Neural crest cell (in vitro differentiated cells): ENCODE measurements around the gene ASB14. TPM values are rescaled to one million over a fixed set of nuclear protein-coding genes. Genes with fewer than 3 reads are reported as not detected.

Source experiments
- DNase-seq: peaks from one replicate; pipeline ENCODE4 v3.0.0; 2021; ENCODE audit warnings: low read depth, mixed read lengths, low spot score
- H3K27ac Mint-ChIP-seq: one replicate; pipeline ENCODE4 v1.8.0; 2021; ENCODE audit warnings: mild to moderate bottlenecking, mixed read lengths; ENCODE audit not compliant: unreplicated experiment
- H3K27me3 Mint-ChIP-seq: 2 replicates; pipeline ENCODE4 v1.8.0; 2021; ENCODE audit warnings: low read depth, mild to moderate bottlenecking, mixed read lengths
- H3K36me3 Mint-ChIP-seq: 2 replicates; pipeline ENCODE4 v1.8.0; 2021; ENCODE audit warnings: low read depth, mild to moderate bottlenecking, mixed read lengths
- H3K4me1 Mint-ChIP-seq: 2 replicates; pipeline ENCODE4 v1.8.0; 2021; ENCODE audit warnings: mixed read lengths
- H3K4me3 Mint-ChIP-seq: one replicate; pipeline ENCODE4 v1.8.0; 2021; ENCODE audit warnings: mild to moderate bottlenecking, mixed read lengths
- H3K9me3 Mint-ChIP-seq: 2 replicates; pipeline ENCODE4 v1.8.0; 2021; ENCODE audit warnings: mixed read lengths
- total RNA-seq: library from RNA; stranded (reverse); gene quantifications from 2 replicates; pipeline ENCODE4 v1.2.1, GENCODE V29; 2021
- TF ChIP-seq, protein P1 (sequence below): fragments of 200-600 bp; sonication (generic); conservative IDR thresholded peaks from 2 replicates; pipeline ENCODE4 v1.5.0; 2021; ENCODE audit warnings: antibody characterized with exemption, mild to moderate bottlenecking

Gene ASB14
- total RNA-seq, 1 donor from 2014 or later, result not detected

DNA sequence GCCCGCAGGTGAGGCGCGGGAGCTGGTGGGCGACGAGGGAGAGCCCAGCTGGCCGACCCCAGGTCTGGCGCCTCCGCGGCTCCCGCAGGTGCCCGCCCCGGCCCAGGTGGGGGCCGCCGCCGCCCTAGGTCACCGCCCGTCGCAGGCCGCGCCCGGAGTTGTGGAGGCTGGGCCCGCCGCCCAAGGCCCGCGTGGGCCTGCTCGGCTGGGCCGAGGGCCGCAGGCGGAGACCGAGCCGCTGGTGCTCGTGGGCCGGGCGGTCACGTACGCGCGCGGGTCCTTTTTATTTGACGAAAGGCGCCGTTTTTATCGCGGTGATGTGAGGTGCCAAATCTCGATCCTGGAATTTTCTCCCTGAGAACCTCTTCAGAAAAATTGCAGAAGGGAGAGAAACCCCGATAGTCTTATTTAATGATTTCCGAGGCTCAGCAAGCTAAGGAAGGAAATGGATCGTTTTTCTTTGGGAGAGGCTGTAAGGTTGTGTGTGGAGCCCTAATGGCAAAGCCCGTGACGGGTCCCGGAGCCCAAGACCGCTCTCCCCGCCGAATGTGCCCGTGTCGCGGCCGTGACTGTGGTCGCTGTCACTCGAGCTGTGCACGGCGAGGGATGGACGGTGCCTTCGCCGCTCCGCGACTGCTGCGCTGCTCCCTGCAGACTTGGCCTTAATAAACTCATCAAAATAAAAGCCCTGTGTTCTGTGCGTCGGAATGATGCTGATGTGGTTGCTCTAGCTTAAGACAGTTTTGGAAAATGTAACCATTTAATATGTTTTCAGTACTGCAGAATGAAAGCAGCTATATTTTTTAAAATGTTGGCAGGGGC lies 64.3 kb downstream of the ASB14 start:
- Mint-ChIP-seq H3K4me1 (peaks cover 29% of the 10 kb centered on the region), H3K36me3 (peaks cover 3% of the 10 kb centered on the region)
- TF ChIP-seq, protein P1, sequence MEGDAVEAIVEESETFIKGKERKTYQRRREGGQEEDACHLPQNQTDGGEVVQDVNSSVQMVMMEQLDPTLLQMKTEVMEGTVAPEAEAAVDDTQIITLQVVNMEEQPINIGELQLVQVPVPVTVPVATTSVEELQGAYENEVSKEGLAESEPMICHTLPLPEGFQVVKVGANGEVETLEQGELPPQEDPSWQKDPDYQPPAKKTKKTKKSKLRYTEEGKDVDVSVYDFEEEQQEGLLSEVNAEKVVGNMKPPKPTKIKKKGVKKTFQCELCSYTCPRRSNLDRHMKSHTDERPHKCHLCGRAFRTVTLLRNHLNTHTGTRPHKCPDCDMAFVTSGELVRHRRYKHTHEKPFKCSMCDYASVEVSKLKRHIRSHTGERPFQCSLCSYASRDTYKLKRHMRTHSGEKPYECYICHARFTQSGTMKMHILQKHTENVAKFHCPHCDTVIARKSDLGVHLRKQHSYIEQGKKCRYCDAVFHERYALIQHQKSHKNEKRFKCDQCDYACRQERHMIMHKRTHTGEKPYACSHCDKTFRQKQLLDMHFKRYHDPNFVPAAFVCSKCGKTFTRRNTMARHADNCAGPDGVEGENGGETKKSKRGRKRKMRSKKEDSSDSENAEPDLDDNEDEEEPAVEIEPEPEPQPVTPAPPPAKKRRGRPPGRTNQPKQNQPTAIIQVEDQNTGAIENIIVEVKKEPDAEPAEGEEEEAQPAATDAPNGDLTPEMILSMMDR, result no peak

DNA sequence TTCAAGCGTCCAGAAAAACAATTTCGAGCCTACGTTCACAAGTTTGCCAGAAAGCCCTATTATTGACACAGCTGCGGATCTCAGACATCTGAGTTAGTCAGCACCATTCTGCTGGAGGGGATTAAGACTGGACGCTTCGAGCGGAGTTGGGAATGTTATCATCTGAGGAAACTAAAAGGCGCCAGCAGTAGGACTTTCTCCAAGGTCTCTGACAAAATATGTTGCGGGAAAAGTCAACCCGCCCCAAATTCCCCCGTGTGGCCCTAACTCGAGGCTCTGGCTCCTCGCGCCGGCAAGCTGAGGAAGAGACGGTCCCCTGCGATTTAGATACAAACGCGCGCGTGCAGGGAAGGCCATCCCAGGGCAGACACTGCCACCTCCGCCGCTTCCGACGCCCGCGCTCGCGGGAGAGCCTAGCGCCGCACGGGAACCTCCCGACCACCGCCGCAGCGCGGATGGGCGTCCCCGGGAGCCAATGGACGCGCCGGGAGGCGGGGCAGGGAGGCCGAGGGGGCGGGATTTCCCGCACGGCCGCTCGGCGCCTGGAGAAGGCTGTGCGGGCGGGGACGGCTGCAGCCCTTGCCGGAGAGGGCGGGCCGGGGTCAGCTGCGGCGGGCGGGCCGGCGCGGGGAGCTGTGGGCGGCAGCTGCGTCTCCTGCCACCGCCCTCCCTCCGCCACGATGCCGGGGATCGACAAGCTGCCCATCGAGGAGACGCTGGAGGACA lies 65.1 kb downstream of the ASB14 start, which contains the start of gene APPL1:
Gene APPL1 (plus strand): TSS at position 526 of the 726 bp plus-strand sequence. CDS start 155 bp downstream, at position 681.
- H3K9me3 Mint-ChIP-seq, result no peaks in the 10 kb centered on the region
- peak within 1 kb of the TSS; percentile 54 for H3K27ac Mint-ChIP-seq
- DNase-seq, result peak; percentile 96
- peaks cover 2% of the 10 kb centered on the region for H3K36me3 Mint-ChIP-seq
- H3K4me1 Mint-ChIP-seq, result peaks cover 29% of the 10 kb centered on the region
- peaks cover 9% of the 10 kb centered on the region for H3K27me3 Mint-ChIP-seq
- TF ChIP-seq, protein P1, result peak; percentile 16
- H3K4me3 Mint-ChIP-seq, result peak within 1 kb of the TSS; percentile 95

More for the DNA sequence above, 64.3 kb downstream of the ASB14 start:
- H3K4me3 Mint-ChIP-seq, result peak overlapping the region; percentile 95
- H3K9me3 Mint-ChIP-seq, result no peaks in the 10 kb centered on the region
- peaks cover 9% of the 10 kb centered on the region for H3K27me3 Mint-ChIP-seq
- peak; percentile 32 for DNase-seq
- H3K27ac Mint-ChIP-seq, result peak overlapping the region; percentile 50

DNA sequence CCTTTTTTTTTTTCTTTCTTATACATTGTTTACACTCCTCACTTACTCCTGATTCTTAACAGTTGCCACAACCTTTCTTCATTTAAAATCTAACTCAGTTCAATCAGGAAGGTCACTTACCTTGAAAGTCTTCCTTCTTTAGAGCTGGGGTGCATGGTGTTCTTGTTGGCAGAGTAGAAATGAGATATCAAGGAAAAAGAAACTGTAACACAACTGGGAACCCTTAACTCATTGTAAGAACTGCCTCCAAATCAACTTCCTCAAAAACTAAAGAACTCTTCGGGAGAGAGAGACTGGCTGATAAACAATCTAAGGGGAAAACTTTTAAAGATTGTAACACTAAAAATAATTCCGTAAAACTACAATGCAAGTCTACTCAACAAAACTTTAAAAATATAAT lies 66.3 kb downstream of the ASB14 start:
- Mint-ChIP-seq H3K9me3 (no peaks in the 10 kb centered on the region), H3K27ac (no peak overlapping the region), H3K27me3 (peaks cover 9% of the 10 kb centered on the region), H3K36me3 (no peaks in the 10 kb centered on the region), H3K4me1 (peaks cover 29% of the 10 kb centered on the region), H3K4me3 (peak overlapping the region; percentile 20)
- TF ChIP-seq, protein P1, result no peak
- DNase-seq, result no peak

DNA sequence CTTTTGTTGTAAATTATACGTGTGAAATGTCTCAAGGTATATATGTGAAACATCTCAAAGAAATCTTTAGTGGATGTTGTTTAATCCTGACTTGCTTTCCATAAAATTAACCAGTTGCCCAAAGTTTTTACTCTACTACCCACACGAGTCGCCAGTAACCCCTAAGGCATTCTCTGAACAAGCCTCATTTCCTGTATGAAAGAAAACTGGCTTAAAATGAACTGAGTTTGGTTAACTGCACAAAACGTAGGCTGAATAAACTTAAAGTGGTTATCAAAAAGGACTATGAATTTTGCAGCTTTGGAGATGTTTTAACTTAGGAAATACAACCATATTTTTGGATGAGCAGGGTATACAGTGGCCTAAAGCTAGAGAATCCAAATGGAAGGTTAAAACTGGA lies 67.6 kb downstream of the ASB14 start:
- no peak for DNase-seq
- Mint-ChIP-seq H3K27ac (no peak overlapping the region), H3K4me1 (peaks cover 29% of the 10 kb centered on the region), H3K27me3 (peaks cover 9% of the 10 kb centered on the region), H3K36me3 (no peaks in the 10 kb centered on the region), H3K4me3 (peak overlapping the region; percentile 36), H3K9me3 (no peaks in the 10 kb centered on the region)
- TF ChIP-seq, protein P1, result no peak

DNA sequence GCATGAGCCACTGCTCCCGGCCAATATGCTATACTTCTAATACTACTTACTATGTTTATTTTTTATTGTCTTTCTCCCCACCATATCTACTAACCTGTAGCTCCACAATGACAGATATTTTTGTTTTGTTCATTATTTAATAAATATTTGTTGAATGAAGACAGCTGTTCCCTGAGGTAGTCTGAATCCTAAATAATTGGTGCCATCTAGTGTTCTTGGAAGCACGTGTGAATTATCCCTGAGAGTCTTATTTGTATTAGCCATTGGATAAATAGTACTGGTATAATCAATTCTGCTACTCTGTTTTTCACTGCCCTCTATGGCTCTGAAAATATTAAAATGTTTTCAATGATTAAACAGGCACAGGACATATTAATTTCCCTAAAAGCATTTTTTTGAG lies 70.6 kb downstream of the ASB14 start:
- TF ChIP-seq, protein P1, result peak; percentile 52
- H3K27me3 Mint-ChIP-seq, result no peaks in the 10 kb centered on the region
- H3K4me3 Mint-ChIP-seq, result peak overlapping the region; percentile 21
- peaks cover 13% of the 10 kb centered on the region for H3K4me1 Mint-ChIP-seq
- H3K9me3 Mint-ChIP-seq, result peaks cover 2% of the 10 kb centered on the region
- no peak overlapping the region for H3K27ac Mint-ChIP-seq
- H3K36me3 Mint-ChIP-seq, result no peaks in the 10 kb centered on the region
- no peak for DNase-seq

Other genes with a start within 250 kb of the ASB14 start
- gene SPATA12, start 232.0 kb downstream of the ASB14 start, total RNA-seq, result not detected in 2 replicates
- gene IL17RD, start 127.3 kb downstream of the ASB14 start, total RNA-seq, result 51.9 and 52.1 TPM in 2 replicates
- 0.98 and 1.7 TPM in 2 replicates for gene HESX1, start 92.7 kb downstream of the ASB14 start, total RNA-seq
- 27.5 and 28.9 TPM in 2 replicates for gene APPL1, start 65.0 kb downstream of the ASB14 start, total RNA-seq